IMR-90 (cell line): ENCODE data around the gene PTK7. TPM values are rescaled to one million over a fixed set of nuclear protein-coding genes. Genes with fewer than 3 reads are reported as not detected.

Experiments
- ATAC-seq: fragments of 200-7000 bp; cut with Tn5 transposase; 2 replicates; pipeline ENCODE4 v1.9.1; 2020; ENCODE audit warnings: low read depth, mild to moderate bottlenecking, moderate library complexity
- BruUV-seq: library from RNA; stranded (reverse); fragments of 400-500 nt; replicated peaks from 2 replicates; lab custom pipeline; 2021; lab: Mats Ljungman, UMichigan
- CTCF ChIA-PET: fragments of 300-600 bp; formaldehyde crosslinking; extraction: SDS; loops from one replicate; lab custom pipeline; 2021; ENCODE audit warnings: antibody characterized with exemption; lab: Yijun Ruan, JAX
- POLR2A ChIA-PET: fragments of 300-600 bp; sonication (Branson Sonifier 250); formaldehyde crosslinking; loops from one replicate; lab custom pipeline; 2022; ENCODE audit warnings: antibody characterized with exemption; ENCODE audit not compliant: unreplicated experiment; lab: Charles Lee
- DNase-seq: peaks from one replicate; pipeline ENCODE4 v3.0.0; 2013
- H2AFZ ChIP-seq: replicated peaks from 2 replicates; pipeline ENCODE3; 2013; ENCODE audit warnings: low read length, mild to moderate bottlenecking; ENCODE audit not compliant: poor library complexity
- H2AK5ac ChIP-seq: 2 replicates; pipeline ENCODE4 v1.6.1; 2013; ENCODE audit warnings: low read depth, low read length, inconsistent platforms
- H2AK9ac ChIP-seq: replicated peaks from 2 replicates; pipeline ENCODE3; 2013; ENCODE audit warnings: mild to moderate bottlenecking, low read depth, low read length, moderate library complexity; ENCODE audit not compliant: poor library complexity
- H2BK120ac ChIP-seq: 2 replicates; pipeline ENCODE4 v1.6.1; 2013; ENCODE audit warnings: low read depth, low read length, inconsistent platforms
- H2BK15ac ChIP-seq: 3 replicates; pipeline ENCODE4 v1.6.1; 2013; ENCODE audit warnings: low read depth, low read length, inconsistent platforms
- H2BK20ac ChIP-seq: 2 replicates; pipeline ENCODE4 v1.6.1; 2013; ENCODE audit warnings: low read depth, mild to moderate bottlenecking, inconsistent platforms, low read length, moderate library complexity
- H2BK5ac ChIP-seq: 2 replicates; pipeline ENCODE4 v1.6.1; 2013; ENCODE audit warnings: mild to moderate bottlenecking, low read depth, low read length, inconsistent platforms; ENCODE audit not compliant: poor library complexity, severe bottlenecking
- H3K14ac ChIP-seq: replicated peaks from 2 replicates; pipeline ENCODE4 v1.6.1; 2013; ENCODE audit warnings: low read depth, low read length, inconsistent platforms
- H3K18ac ChIP-seq: 2 replicates; pipeline ENCODE4 v1.6.1; 2013; ENCODE audit warnings: low read depth, low read length, control low read depth
- H3K23ac ChIP-seq: 2 replicates; pipeline ENCODE4 v1.6.1; 2013; ENCODE audit warnings: low read depth, low read length, inconsistent platforms
- H3K27ac ChIP-seq: 2 replicates; pipeline ENCODE4 v1.5.1; 2013; ENCODE audit warnings: mild to moderate bottlenecking, control low read depth, low read length; ENCODE audit not compliant: insufficient read depth
- H3K27me3 ChIP-seq: 2 replicates; pipeline ENCODE4 v1.6.1; 2013; ENCODE audit warnings: low read length; ENCODE audit not compliant: control insufficient read depth, insufficient read depth
- H3K36me3 ChIP-seq: 2 replicates; pipeline ENCODE4 v1.6.1; 2013; ENCODE audit warnings: low read length, mixed read lengths; ENCODE audit not compliant: control insufficient read depth, insufficient read depth
- H3K4ac ChIP-seq: 2 replicates; pipeline ENCODE4 v1.6.1; 2013; ENCODE audit warnings: low read depth, low read length, inconsistent platforms
- H3K4me1 ChIP-seq: 2 replicates; pipeline ENCODE4 v1.6.1; 2013; ENCODE audit warnings: low read length, mixed read lengths; ENCODE audit not compliant: control insufficient read depth, insufficient read depth
- H3K4me2 ChIP-seq: 2 replicates; pipeline ENCODE4 v1.6.1; 2013; ENCODE audit warnings: low read depth, mild to moderate bottlenecking, control low read depth, low read length, moderate library complexity
- H3K4me3 ChIP-seq: 2 replicates; pipeline ENCODE4 v1.5.1; 2013; ENCODE audit warnings: low read depth, mild to moderate bottlenecking, control low read depth, low read length, moderate library complexity; ENCODE audit not compliant: insufficient read depth
- H3K56ac ChIP-seq: 2 replicates; pipeline ENCODE4 v1.6.1; 2013; ENCODE audit warnings: low read length, inconsistent platforms; ENCODE audit not compliant: insufficient read depth; ENCODE audit errors: extremely low read depth
- H3K79me1 ChIP-seq, 2 experiments: 2 replicates each; pipeline ENCODE4 v1.6.1; 2013; ENCODE audit warnings: low read length in 2 of 2, inconsistent platforms in 1 of 2, low read depth in 1 of 2
- H3K9ac ChIP-seq: 2 replicates; pipeline ENCODE4 v1.6.1; 2013; ENCODE audit warnings: low read depth, low read length, control low read depth
- H3K9me1 ChIP-seq: 2 replicates; pipeline ENCODE4 v1.6.1; 2013; ENCODE audit warnings: low read length, inconsistent platforms; ENCODE audit not compliant: insufficient read depth
- H3K9me3 ChIP-seq: 2 replicates; pipeline ENCODE4 v1.6.1; 2013; ENCODE audit warnings: low read length; ENCODE audit not compliant: control insufficient read depth, insufficient read depth
- H4K20me1 ChIP-seq: 2 replicates; pipeline ENCODE4 v1.6.1; 2013; ENCODE audit warnings: low read length, inconsistent platforms; ENCODE audit not compliant: insufficient read depth
- H4K5ac ChIP-seq: 2 replicates; pipeline ENCODE4 v1.6.1; 2013; ENCODE audit warnings: mild to moderate bottlenecking, low read depth, low read length, control low read depth
- H4K8ac ChIP-seq, 2 experiments: 2 replicates each; pipeline ENCODE4 v1.6.1; 2013; ENCODE audit warnings: low read depth in 2 of 2, low read length in 2 of 2, control low read depth in 1 of 2, inconsistent platforms in 1 of 2
- H4K91ac ChIP-seq: 2 replicates; pipeline ENCODE4 v1.6.1; 2013; ENCODE audit warnings: low read depth, low read length, inconsistent platforms; ENCODE audit not compliant: insufficient read depth
- BHLHE40 ChIP-seq: fragments of 150-350 bp; IDR thresholded peaks from 2 replicates; pipeline ENCODE4 v1.6.1; 2016; ENCODE audit warnings: mild to moderate bottlenecking, low read depth, low read length
- CEBPB ChIP-seq: IDR thresholded peaks from 2 replicates; pipeline ENCODE4 v1.6.1; 2012; ENCODE audit warnings: low read depth, low read length, improper control_type of control experiment
- CHD1 ChIP-seq: IDR thresholded peaks from 2 replicates; pipeline ENCODE4 v1.6.1; 2012; ENCODE audit warnings: low read depth, low read length, improper control_type of control experiment
- CTCF ChIP-seq: conservative IDR thresholded peaks from 2 replicates; pipeline ENCODE4 v1.5.1; 2012; ENCODE audit warnings: mild to moderate bottlenecking, low read depth, low read length, improper control_type of control experiment
- ELK1 ChIP-seq: fragments of 150-350 bp; IDR thresholded peaks from 2 replicates; pipeline ENCODE4 v1.6.1; 2016; ENCODE audit warnings: low read depth, mild to moderate bottlenecking, low read length, moderate library complexity, borderline replicate concordance
- FOS ChIP-seq: fragments of 150-350 bp; IDR thresholded peaks from 2 replicates; pipeline ENCODE4 v1.6.1; 2016; ENCODE audit warnings: low read depth, low read length
- MAFK ChIP-seq: IDR thresholded peaks from 2 replicates; pipeline ENCODE4 v1.6.1; 2012; ENCODE audit warnings: low read depth, low read length, improper control_type of control experiment
- MAZ ChIP-seq: IDR thresholded peaks from 2 replicates; pipeline ENCODE4 v1.6.1; 2012; ENCODE audit warnings: low read depth, mild to moderate bottlenecking, low read length, improper control_type of control experiment, moderate library complexity, borderline replicate concordance
- MXI1 ChIP-seq: IDR thresholded peaks from 2 replicates; pipeline ENCODE4 v1.6.1; 2012; ENCODE audit warnings: low read depth, mild to moderate bottlenecking, low read length, moderate library complexity, borderline replicate concordance
- NFE2L2 ChIP-seq: fragments of 150-350 bp; IDR thresholded peaks from 2 replicates; pipeline ENCODE4 v1.6.1; 2016; ENCODE audit warnings: low read depth, mild to moderate bottlenecking, low read length
- POLR2A ChIP-seq: IDR thresholded peaks from 2 replicates; pipeline ENCODE4 v1.6.1; 2012; ENCODE audit warnings: mild to moderate bottlenecking, low read depth, low read length
- RAD21 ChIP-seq: IDR thresholded peaks from 2 replicates; pipeline ENCODE4 v1.6.1; 2012; ENCODE audit warnings: low read length, improper control_type of control experiment
- RCOR1 ChIP-seq: IDR thresholded peaks from 2 replicates; pipeline ENCODE4 v1.6.1; 2012; ENCODE audit warnings: mild to moderate bottlenecking, low read length, improper control_type of control experiment; ENCODE audit not compliant: insufficient replicate concordance
- RFX5 ChIP-seq: IDR thresholded peaks from 2 replicates; pipeline ENCODE4 v1.8.0; 2012; ENCODE audit warnings: low read depth, mild to moderate bottlenecking, low read length, moderate library complexity
- SMC3 ChIP-seq: fragments of 150-350 bp; IDR thresholded peaks from 2 replicates; pipeline ENCODE4 v1.6.1; 2016; ENCODE audit warnings: low read depth, mild to moderate bottlenecking, antibody characterized with exemption, low read length, moderate library complexity
- USF2 ChIP-seq: fragments of 150-350 bp; IDR thresholded peaks from 2 replicates; pipeline ENCODE4 v1.6.1; 2017; ENCODE audit warnings: mild to moderate bottlenecking, antibody characterized with exemption, low read length, low read depth
- WGBS, 2 experiments: methylation state at CpG; one replicate each; pipeline versions ENCODE4 v1.1.5 to v1.1.7; 2013; ENCODE audit warnings: missing lambda C conversion rate in 2 of 2; ENCODE audit not compliant: insufficient read length in 1 of 2; ENCODE audit errors: extremely low coverage in 2 of 2; 5-methylcytosine and 5-hydroxymethylcytosine counted together
- dilution Hi-C: fragments of 300-500 bp; cut with HindIII; formaldehyde crosslinking; loops from one replicate; pipeline ENCODE4 v1.14.3; 2018; ENCODE audit warnings: low sequenced_read_pairs; ENCODE audit not compliant: unreplicated experiment
- in situ Hi-C: fragments of 300-500 bp; cut with MboI; formaldehyde crosslinking; loops from 3 replicates; pipeline ENCODE4 v1.14.3; 2019; ENCODE audit warnings: low sequenced_read_pairs, inconsistent platforms, mixed read lengths
- intact Hi-C: fragments of 100-400 bp; cut with micrococcal nuclease; formaldehyde crosslinking; loops from 2 replicates; pipeline ENCODE4 v1.10.0; 2022
- polyA plus RNA-seq, 3 experiments: library from polyadenylated mRNA; depleted of rRNA; stranded (reverse); fragments of >200 nt; gene quantifications; 2 replicates each; pipeline ENCODE4 v1.2.3, GENCODE V29; 2012; ENCODE audit warnings: low replicate concordance in 1 of 3
- total RNA-seq: library from RNA; depleted of rRNA; stranded (reverse); fragments of >200 nt; gene quantifications from 2 replicates; pipeline ENCODE4 v1.2.3, GENCODE V29; 2012

The PTK7 gene
- total and polyA plus RNA-seq, 2 of the 4 experiments (the other 2 are of a cell fraction): 47.1 to 142 TPM

- Histone ChIP-seq H3K79me1 (peaks cover 46 to 92% of the 10 kb centered on the region in 2 experiments), H3K14ac (no peak overlapping the region), H3K9me1 (peaks cover 13% of the 10 kb centered on the region), H3K9ac (no peak overlapping the region), H3K36me3 (no peaks in the 10 kb centered on the region), H2BK15ac (no peak overlapping the region), H4K91ac (no peak overlapping the region), H4K5ac (no peak overlapping the region), H3K56ac (no peak overlapping the region), H2BK5ac (no peak overlapping the region), H2AK5ac (no peak overlapping the region), H3K4me2 (no peak overlapping the region), H3K23ac (peak overlapping the region; percentile 62; the same call in 1 of the 2 replicates), H2BK20ac (no peak overlapping the region), H3K27me3 (no peaks in the 10 kb centered on the region), H4K20me1 (peaks cover 72% of the 10 kb centered on the region), H3K9me3 (no peaks in the 10 kb centered on the region), H4K8ac (no peak overlapping the region), H3K4me3 (no peak overlapping the region), H2BK120ac (no peak overlapping the region), H3K4ac (no peak overlapping the region), H3K18ac (no peak overlapping the region), H3K27ac (no peak overlapping the region), H3K4me1 (peaks cover 31% of the 10 kb centered on the region), H2AK9ac (peak overlapping the region; percentile 25), H2AFZ (peak overlapping the region; percentile 45)
- POLR2A ChIA-PET: no interaction called here
- BruUV-seq: no TSS peak
- no peak for TF ChIP-seq MAFK
- no peak for TF ChIP-seq CHD1
- TF ChIP-seq CEBPB: no peak
- TF ChIP-seq USF2: no peak
- TF ChIP-seq RFX5: no peak
- TF ChIP-seq CTCF: no peak
- no peak for TF ChIP-seq FOS
- no peak for TF ChIP-seq BHLHE40
- TF ChIP-seq MAZ: no peak
- no peak for TF ChIP-seq ELK1
- no peak for TF ChIP-seq MXI1
- TF ChIP-seq SMC3: no peak
- no peak for TF ChIP-seq NFE2L2
- no peak for TF ChIP-seq POLR2A
- TF ChIP-seq RAD21: no peak
- TF ChIP-seq RCOR1: no peak
- DNase-seq (peak; percentile 13), ATAC-seq (no peak)
- in situ Hi-C loops (no loop called here), dilution Hi-C loops (no loop called here), intact Hi-C loops (no loop called here)
- no CpG with 5 or more reads among the region's 4 CpGs for WGBS, 2 experiments
- CTCF ChIA-PET: no interaction called here
These were observed 12.5 kb downstream of the PTK7 start for GRCh38 chr6:43088654-43089056.
